Immature natural killer cell (primary cell): ENCODE measurements around the gene PAX8. TPM values are rescaled to one million over a fixed set of nuclear protein-coding genes. Genes with fewer than 3 reads are reported as not detected.

Source experiments
- DNase-seq, 3 donors: peaks; one replicate each; pipeline ENCODE4 v3.0.0; 2022; ENCODE audit warnings: mixed read lengths in 1 of 3
- H3K27ac Mint-ChIP-seq, 6 donors: one replicate each; pipeline ENCODE4 v1.8.0; 2020; ENCODE audit warnings: mixed read lengths in 6 of 6, mild to moderate bottlenecking in 5 of 6, inconsistent platforms in 4 of 6, moderate library complexity in 3 of 6
- H3K27me3 Mint-ChIP-seq, 3 donors: one replicate each; pipeline ENCODE4 v1.8.0; 2020 to 2021; ENCODE audit warnings: low read depth in 3 of 3, mild to moderate bottlenecking in 3 of 3, mixed read lengths in 3 of 3, moderate library complexity in 3 of 3, inconsistent platforms in 1 of 3
- H3K36me3 Mint-ChIP-seq, 3 donors: one replicate each; pipeline ENCODE4 v1.8.0; 2020; ENCODE audit warnings: mixed read lengths in 3 of 3, inconsistent platforms in 2 of 3, mild to moderate bottlenecking in 2 of 3
- H3K4me1 Mint-ChIP-seq, 2 donors: one replicate each; pipeline ENCODE4 v1.8.0; 2020; ENCODE audit warnings: inconsistent platforms in 2 of 2, mild to moderate bottlenecking in 2 of 2, mixed read lengths in 2 of 2, moderate library complexity in 1 of 2
- H3K4me3 Mint-ChIP-seq, 5 donors: one replicate each; pipeline ENCODE4 v1.8.0; 2020; ENCODE audit warnings: mild to moderate bottlenecking in 5 of 5, mixed read lengths in 5 of 5, inconsistent platforms in 3 of 5, moderate library complexity in 3 of 5
- H3K9me3 Mint-ChIP-seq, 6 donors: one replicate each; pipeline ENCODE4 v1.8.0; 2020; ENCODE audit warnings: mild to moderate bottlenecking in 6 of 6, mixed read lengths in 6 of 6, inconsistent platforms in 4 of 6, moderate library complexity in 3 of 6
- polyA plus RNA-seq, 3 donors: library from polyadenylated mRNA; unstranded; fragments of 300-500 nt; fragmentation: Illumina TruSeq; gene quantifications; one replicate each; pipeline ENCODE4 v1.2.3, GENCODE V29; 2021

PAX8 gene
- polyA plus RNA-seq, 3 donors from 2014 or later: 0.29 to 0.93 TPM; not detected in 1

- H3K9me3 Mint-ChIP-seq: no peaks in the 10 kb centered on the region
- H3K27me3 Mint-ChIP-seq: peaks cover 7 to 21% (median 8%) of the 10 kb centered on the region in 3 donors
- H3K36me3 Mint-ChIP-seq: no peaks in the 10 kb centered on the region
- H3K4me3 Mint-ChIP-seq: no peak overlapping the region
- DNase-seq: no peak
- H3K4me1 Mint-ChIP-seq: no peaks in the 10 kb centered on the region
- H3K27ac Mint-ChIP-seq: no peak overlapping the region
Measured at GRCh38 chr2:113282747-113283533, 4.2 kb upstream of the PAX8 start.

- H3K27ac Mint-ChIP-seq: no peak overlapping the region
- H3K9me3 Mint-ChIP-seq: no peaks in the 10 kb centered on the region
- H3K4me3 Mint-ChIP-seq: no peak overlapping the region
- no peaks in the 10 kb centered on the region for H3K36me3 Mint-ChIP-seq
- no peak for DNase-seq
- peaks cover 5 to 22% (median 8%) of the 10 kb centered on the region in 3 donors for H3K27me3 Mint-ChIP-seq
- H3K4me1 Mint-ChIP-seq: peaks cover 0 to 1% of the 10 kb centered on the region in 2 donors
Measured at GRCh38 chr2:113281910-113282746, 3.4 kb upstream of the PAX8 start.

- Mint-ChIP-seq H3K36me3 (no peaks in the 10 kb centered on the region), H3K9me3 (no peaks in the 10 kb centered on the region), H3K4me3 (no peak overlapping the region), H3K4me1 (peaks cover 0 to 1% of the 10 kb centered on the region in 2 donors), H3K27me3 (peaks cover 11 to 35% (median 17%) of the 10 kb centered on the region in 3 donors), H3K27ac (no peak overlapping the region)
- no peak for DNase-seq
Measured at GRCh38 chr2:113278073-113278741, 514 bp downstream of the PAX8 start.

GRCh38 chr2:113277474-113278072, 1.1 kb downstream of the PAX8 start:
- Mint-ChIP-seq H3K27me3 (peaks cover 11 to 41% (median 23%) of the 10 kb centered on the region in 3 donors), H3K4me1 (peaks cover 0 to 3% of the 10 kb centered on the region in 2 donors)

GRCh38 chr2:113276761-113277425, 1.8 kb downstream of the PAX8 start:
- no peak overlapping the region for H3K27ac Mint-ChIP-seq
- no peaks in the 10 kb centered on the region for H3K36me3 Mint-ChIP-seq
- H3K27me3 Mint-ChIP-seq: peaks cover 11 to 46% (median 27%) of the 10 kb centered on the region in 3 donors

More at GRCh38 chr2:113277474-113278072, 1.1 kb downstream of the PAX8 start:
- H3K27ac Mint-ChIP-seq: no peak overlapping the region
- no peaks in the 10 kb centered on the region for H3K9me3 Mint-ChIP-seq
- DNase-seq: no peak
- no peak overlapping the region for H3K4me3 Mint-ChIP-seq
- no peaks in the 10 kb centered on the region for H3K36me3 Mint-ChIP-seq

GRCh38 chr2:113276216-113276760, 2.4 kb downstream of the PAX8 start:
- no peaks in the 10 kb centered on the region for H3K36me3 Mint-ChIP-seq
- no peak for DNase-seq
- H3K27me3 Mint-ChIP-seq: peaks cover 12 to 46% (median 30%) of the 10 kb centered on the region in 3 donors
- H3K9me3 Mint-ChIP-seq: no peaks in the 10 kb centered on the region
- H3K27ac Mint-ChIP-seq: no peak overlapping the region
- peaks cover 0 to 3% of the 10 kb centered on the region in 2 donors for H3K4me1 Mint-ChIP-seq
- H3K4me3 Mint-ChIP-seq: no peak overlapping the region

More at GRCh38 chr2:113276761-113277425, 1.8 kb downstream of the PAX8 start:
- no peak overlapping the region for H3K4me3 Mint-ChIP-seq
- no peaks in the 10 kb centered on the region for H3K9me3 Mint-ChIP-seq
- DNase-seq: no peak
- H3K4me1 Mint-ChIP-seq: peaks cover 0 to 3% of the 10 kb centered on the region in 2 donors

GRCh38 chr2:113275556-113276215, 3.0 kb downstream of the PAX8 start:
- Mint-ChIP-seq H3K36me3 (no peaks in the 10 kb centered on the region), H3K9me3 (no peaks in the 10 kb centered on the region), H3K27ac (no peak overlapping the region), H3K27me3 (peaks cover 12 to 46% (median 30%) of the 10 kb centered on the region in 3 donors), H3K4me1 (peaks cover 0 to 3% of the 10 kb centered on the region in 2 donors), H3K4me3 (peak overlapping the region in 1 of 5 donors; percentile 11)
- no peak for DNase-seq

- H3K4me3 Mint-ChIP-seq: no peak overlapping the region
- peaks cover 0 to 3% of the 10 kb centered on the region in 2 donors for H3K4me1 Mint-ChIP-seq
- peaks cover 7 to 35% (median 33%) of the 10 kb centered on the region in 3 donors for H3K27me3 Mint-ChIP-seq
- no peak for DNase-seq
- H3K9me3 Mint-ChIP-seq: no peaks in the 10 kb centered on the region
- no peaks in the 10 kb centered on the region for H3K36me3 Mint-ChIP-seq
- no peak overlapping the region for H3K27ac Mint-ChIP-seq
Measured at GRCh38 chr2:113274432-113274831, 4.3 kb downstream of the PAX8 start.

GRCh38 chr2:113273981-113274380, 4.7 kb downstream of the PAX8 start:
- Mint-ChIP-seq H3K9me3 (no peaks in the 10 kb centered on the region), H3K27ac (no peak overlapping the region), H3K36me3 (no peaks in the 10 kb centered on the region), H3K4me3 (no peak overlapping the region), H3K4me1 (peaks cover 0 to 3% of the 10 kb centered on the region in 2 donors), H3K27me3 (peaks cover 4 to 34% (median 33%) of the 10 kb centered on the region in 3 donors)
- DNase-seq: no peak

GRCh38 chr2:113273027-113273551, 5.6 kb downstream of the PAX8 start:
- H3K4me3 Mint-ChIP-seq: no peak overlapping the region
- no peaks in the 10 kb centered on the region for H3K36me3 Mint-ChIP-seq
- no peak overlapping the region for H3K27ac Mint-ChIP-seq
- no peaks in the 10 kb centered on the region for H3K9me3 Mint-ChIP-seq
- H3K27me3 Mint-ChIP-seq: peaks cover 4 to 32% (median 31%) of the 10 kb centered on the region in 3 donors
- H3K4me1 Mint-ChIP-seq: peaks cover 0 to 3% of the 10 kb centered on the region in 2 donors
- no peak for DNase-seq

- no peak overlapping the region for H3K4me3 Mint-ChIP-seq
- no peaks in the 10 kb centered on the region for H3K9me3 Mint-ChIP-seq
- no peaks in the 10 kb centered on the region for H3K36me3 Mint-ChIP-seq
- peaks cover 0 to 3% of the 10 kb centered on the region in 2 donors for H3K4me1 Mint-ChIP-seq
- no peak overlapping the region for H3K27ac Mint-ChIP-seq
- peaks cover 4 to 32% (median 31%) of the 10 kb centered on the region in 3 donors for H3K27me3 Mint-ChIP-seq
- DNase-seq: no peak
Measured at GRCh38 chr2:113272477-113272876, 6.2 kb downstream of the PAX8 start.
